Activated CD4-positive, alpha-beta T cell treated with anti-CD3 and anti-CD28 coated beads, Interleukin-10, Interleukin-2, amounts not matched to agents 100 ng/mL and 50 ng/mL, durations not matched to agents 16 hours and 8 hours (primary cell): ENCODE measurements around the gene ZBED1.
A peak's percentile ranks its signal among the peaks of the same experiment; 100 is the strongest.
"Not testable (repeated sequence)": the region's sequence is repeated elsewhere in the genome, so short reads cannot be mapped to it uniquely, and the experiment has no call there.

Source experiments
- DNase-seq: peaks from one replicate; pipeline ENCODE4 v3.0.0-alpha.2; 2020

The ZBED1 gene

DNA sequence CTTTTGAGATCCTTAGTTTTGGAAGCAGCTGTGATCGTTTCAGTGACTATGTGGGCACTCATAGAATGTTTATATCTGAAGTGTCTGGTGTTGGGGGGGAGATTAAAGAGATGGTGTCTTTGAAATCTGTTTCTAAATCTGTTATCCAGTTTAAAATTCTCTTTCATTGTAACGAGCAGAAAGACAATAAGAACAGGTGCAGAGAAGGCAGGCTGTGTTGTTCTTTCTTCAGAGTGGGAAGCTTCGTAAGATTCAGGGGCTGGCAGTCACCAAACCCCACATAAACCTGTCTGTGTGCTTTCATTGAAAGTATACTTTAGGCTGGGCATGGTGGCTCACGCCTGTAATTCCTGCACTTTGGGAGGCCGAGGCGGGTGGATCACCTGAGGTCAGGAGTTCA lies 16.3 kb upstream of the ZBED1 start:
- DNase-seq = no peak

DNA sequence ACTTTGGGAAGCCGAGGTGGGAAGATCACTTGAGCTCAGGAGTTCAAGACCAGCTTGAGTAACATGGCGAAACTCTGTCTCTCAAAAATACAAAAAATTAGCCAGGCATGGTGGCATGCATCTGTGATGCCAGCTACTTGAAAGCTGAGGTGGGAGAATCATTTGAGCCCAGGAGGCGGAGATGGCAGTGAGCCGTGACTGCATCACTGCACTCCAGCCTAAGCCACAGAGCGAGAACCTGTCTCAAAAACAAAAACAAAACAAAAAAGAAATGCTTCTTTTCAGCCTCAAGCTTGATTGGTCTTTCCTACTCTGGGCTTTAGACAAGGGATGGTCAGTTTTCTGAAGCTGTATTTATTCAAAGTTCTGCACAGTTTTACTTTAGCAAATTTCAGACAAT lies 15.8 kb upstream of the ZBED1 start:
- DNase-seq = no peak

DNA sequence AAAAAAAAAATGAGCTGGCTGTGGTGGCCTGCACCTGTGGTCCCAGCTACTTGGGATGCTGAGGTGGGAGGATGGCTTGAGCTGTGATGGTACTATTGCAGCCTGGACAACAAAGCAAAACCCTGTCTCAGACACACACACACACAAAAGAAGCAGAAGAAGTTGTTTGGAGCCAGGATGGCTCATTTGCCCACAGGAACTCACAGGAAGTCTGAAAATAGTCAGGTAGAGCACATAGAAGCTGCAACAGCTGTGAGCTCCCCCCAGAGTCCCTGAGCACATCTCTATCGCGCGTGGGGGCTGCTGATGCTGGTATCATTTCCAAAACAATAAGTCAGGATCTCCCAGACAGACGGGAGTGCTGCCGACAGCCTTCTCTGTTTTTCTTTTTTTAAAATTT lies 13.4 kb upstream of the ZBED1 start:
- no peak for DNase-seq

- no peak for DNase-seq
Observed at GRCh38 chrX:2513121-2513664, 12.4 kb upstream of the ZBED1 start.

DNA sequence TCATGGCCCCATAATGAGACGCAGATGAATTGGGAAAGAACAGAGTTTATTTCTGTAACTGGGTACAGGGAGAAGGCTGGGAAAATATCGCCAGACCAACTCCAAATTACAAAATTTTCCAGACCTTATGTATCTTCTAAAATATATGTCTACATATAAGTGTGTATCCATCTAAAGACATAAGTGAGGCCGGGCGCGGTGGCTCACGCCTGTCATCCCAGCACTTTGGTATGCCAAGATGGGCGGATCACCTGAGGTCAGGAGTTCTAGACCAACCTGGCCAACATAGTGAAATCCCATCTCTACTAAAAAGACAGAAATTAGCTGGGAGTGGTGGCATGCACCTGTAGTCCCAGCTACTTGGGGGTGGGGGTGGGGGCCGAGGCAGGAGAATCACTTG lies 11.7 kb upstream of the ZBED1 start:
- no peak for DNase-seq

DNA sequence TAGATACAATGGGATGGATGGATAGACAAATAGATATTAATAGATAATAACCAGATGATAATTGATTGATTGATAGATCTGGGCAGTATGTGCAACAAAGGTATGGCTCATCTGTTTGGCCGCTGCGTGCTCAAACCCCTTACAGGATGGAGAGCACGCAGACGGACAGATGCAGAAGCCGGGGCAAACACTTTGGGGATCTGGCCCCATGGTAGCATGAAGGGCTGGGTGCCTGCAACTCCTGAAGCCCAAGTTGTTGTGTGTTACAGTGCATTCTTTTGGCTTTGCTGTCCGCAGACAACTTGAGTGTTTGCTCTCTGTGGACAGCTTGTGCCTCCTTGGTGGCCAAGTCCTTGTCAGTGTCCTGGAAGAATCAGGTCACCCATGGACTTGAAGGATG lies 10.6 kb upstream of the ZBED1 start:
- DNase-seq = no peak

DNA sequence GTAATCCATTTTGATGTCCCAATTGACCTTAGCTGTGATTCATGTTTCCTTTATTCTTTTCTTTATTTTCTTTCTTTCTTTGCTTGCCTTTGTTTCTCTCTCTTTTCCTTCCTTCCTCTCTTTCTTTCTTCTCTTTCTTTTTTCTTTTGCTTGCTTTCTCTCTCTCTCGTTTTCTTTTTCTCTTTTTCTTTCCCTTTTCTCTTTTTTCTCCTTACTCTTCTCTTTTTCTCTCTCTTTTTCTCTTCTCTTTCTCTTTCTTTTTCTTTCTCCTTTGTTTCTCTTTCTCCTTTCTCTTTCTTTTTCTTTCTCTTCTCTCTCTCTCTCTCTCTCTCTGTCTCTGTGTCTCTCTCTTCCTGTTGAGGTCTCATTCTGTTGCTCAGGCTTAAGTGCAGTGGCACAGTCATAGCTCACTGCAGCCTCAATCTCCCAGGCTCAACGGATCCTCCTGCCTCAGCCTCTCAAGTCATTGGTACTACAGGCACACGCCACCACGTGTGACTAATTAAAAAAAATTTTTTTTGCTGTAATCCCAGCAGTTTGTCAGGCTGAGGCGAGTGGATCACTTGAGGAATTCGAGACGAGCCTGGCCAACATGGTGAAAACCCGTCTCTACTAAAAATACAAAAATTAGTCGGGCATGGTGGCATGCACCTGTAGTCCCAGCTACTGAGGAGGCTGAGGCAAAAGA lies 8.0 kb upstream of the ZBED1 start:
- DNase-seq = no peak

DNA sequence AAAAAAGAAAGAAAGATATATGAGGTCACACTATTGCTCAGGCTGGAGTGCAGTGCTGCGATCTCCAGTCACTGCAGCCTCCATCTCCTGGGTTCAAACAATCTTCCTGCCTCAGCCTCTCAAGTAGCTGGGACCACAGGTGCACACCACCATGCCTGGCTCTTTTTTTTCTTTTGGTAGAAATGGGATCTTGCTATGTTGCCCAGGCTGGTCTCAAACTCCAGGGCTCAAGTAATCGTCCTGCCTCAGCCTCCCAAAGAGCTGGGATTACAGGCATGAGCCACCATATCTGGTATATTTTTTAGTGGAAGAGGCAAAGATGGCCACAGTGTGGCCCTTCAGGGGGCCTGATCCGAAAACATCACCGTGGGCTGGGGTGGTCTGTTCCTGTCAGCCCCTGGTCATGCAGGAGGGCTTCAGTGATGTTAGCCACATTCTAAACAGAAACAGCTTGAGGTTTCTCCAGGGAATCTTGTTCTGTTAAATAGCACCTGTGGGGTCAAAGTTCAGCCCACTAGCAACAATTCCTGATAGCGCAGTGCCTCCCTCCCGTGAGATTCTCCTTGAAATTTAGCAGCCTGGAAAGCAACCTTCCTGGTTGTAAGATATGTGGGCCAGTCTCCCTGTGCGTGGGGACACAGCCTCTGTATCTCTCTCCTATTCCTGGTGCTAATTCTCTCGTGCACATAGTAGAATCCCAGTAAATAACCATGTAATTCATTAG lies 7.3 kb upstream of the ZBED1 start:
- no peak for DNase-seq

GRCh38 chrX:2507196-2507595 lies 6.4 kb upstream of the ZBED1 start:
- no peak for DNase-seq

- DNase-seq = not testable (repeated sequence)
Observed at GRCh38 chrX:2505341-2505740, 4.6 kb upstream of the ZBED1 start.

DNA sequence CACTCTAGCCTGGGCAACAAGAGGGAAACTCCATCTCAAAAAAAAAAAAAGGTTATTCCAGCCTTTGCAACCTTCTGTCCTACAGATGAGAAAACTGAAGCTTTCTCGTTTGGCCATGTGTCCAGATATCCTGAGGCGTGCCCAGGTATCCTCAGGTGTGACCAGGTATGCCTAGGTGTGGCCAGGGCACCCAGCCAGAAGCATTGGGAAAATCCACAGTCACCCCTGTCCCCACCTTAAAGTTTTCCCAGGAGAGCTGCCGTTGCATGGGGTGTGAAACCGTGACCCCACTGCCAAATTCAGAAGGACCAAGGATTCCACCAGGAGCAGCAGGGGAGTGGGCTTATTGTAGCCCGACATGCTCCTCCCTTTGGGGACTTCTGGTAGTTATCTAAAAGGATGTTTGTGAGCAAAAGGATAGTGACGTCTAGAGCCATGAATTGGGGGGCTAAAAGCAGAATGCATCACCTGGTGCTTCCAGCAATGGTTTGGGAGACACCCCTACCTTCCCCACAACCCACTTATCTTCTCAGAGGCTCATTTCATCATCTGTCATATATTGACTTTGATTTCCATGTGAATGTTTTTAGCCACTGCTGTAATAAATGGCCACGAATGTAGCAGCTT lies 4.0 kb upstream of the ZBED1 start:
- no peak for DNase-seq

GRCh38 chrX:2503591-2504500 lies 3.1 kb upstream of the ZBED1 start:
- no peak for DNase-seq

GRCh38 chrX:2502668-2503519 lies 2.1 kb upstream of the ZBED1 start:
- no peak for DNase-seq

DNA sequence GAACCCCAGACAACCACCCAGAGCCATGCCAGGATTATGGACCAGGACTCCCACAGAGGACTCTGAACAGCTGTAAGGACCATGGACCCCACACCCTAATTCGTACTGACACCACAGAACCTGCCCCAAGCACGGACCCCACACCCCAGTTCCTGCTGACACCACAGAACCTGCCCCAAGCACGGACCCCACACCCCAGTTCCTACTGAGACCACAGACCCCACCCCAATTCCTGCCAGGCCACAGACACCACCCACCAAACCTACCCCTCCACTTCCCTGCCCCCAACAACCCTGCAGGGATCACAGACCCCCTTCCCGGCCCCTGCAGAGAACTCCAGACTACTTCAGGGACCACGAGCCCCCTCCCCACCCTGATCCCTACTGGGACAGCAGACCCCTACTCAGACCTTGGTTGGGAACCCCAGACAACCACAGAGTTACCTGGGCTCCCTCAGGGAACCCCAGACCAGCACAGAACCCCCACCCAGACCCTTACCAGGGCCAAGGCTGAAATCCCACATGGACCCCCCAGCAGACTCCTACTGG lies 1.4 kb upstream of the ZBED1 start:
- DNase-seq = no peak

- DNase-seq = no peak
Observed at GRCh38 chrX:2501559-2502102, 855 bp upstream of the ZBED1 start.

DNA sequence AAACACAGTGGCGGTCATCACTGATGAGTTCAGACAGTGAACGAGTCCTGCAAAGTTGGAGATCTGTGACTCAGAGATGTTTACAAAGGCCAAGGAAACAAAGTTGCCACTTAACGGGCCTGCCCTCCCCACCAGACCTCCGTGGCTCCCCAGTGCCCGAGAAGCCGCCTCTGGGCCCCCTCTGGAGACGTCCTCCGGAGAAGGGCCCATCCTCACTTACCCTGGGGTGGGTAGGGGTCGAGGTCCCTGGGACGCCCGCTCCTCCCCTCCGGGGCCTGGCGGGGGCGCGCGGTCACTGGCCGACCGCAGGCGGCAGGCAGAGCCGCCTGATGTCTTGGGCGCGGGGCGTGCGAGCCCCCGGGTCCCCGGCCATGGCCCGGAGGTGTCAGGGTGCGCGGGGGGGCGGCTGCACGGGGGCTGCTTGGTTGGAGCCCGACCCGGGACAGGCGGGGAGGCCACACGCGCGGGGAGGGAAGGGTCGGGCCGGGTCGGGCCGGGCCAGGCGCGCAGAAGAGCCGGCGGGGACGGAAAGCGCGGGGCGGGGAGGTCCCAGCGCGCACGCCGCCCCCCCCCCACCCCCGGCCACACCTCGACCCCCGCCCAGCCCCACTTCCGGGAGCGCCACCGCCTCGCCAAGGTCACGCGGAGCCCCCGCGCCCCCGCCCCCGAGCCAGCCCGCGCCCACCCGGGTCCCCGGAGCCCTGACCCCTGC lies 529 bp downstream of the ZBED1 start:
- DNase-seq = peak; percentile 34

GRCh38 chrX:2499507-2499906 lies 1.3 kb downstream of the ZBED1 start:
- no peak for DNase-seq

- no peak for DNase-seq
Observed at GRCh38 chrX:2498781-2499302, 1.9 kb downstream of the ZBED1 start.

- DNase-seq = no peak
Observed at GRCh38 chrX:2497961-2498780, 2.6 kb downstream of the ZBED1 start.
